Measurements from ENCODE around the gene OR6S1.

Gene OR6S1

DNA sequence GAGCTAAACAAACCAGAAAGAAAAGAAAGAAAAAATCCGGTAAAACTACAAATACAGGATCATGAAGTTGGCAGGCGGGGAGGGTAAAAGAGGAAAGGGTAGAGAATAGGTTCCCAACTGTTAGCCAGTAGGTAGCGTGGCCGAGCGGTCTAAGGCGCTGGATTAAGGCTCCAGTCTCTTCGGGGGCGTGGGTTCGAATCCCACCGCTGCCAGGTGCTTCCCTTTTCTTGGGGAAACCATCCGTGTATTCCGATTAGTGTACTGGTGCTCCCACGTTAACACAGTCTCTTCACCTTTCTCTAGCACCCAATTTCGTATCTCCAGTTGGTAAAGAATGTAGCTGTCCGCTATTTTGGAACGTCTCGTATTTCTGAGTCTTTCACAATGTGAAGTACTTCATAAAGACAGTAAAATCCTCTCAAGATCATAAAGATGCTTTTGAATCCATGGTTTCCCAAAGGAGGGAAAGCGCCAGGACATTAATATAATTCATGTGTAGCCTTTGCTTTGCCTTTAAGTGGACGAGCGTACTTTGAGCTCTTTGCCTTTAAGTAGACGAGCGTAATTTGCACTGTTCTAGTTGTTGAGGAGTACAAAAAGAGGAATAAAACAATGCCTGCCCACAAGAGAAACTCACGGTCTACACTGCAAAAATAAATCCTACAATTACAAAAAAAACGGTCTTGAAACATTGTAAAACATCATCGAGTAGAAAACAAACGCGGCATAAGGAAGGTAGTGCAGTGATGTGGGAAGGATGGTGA, 31.3 kb downstream of the OR6S1 start:
- H3K9ac ChIP-seq (ENCODE audit: low read length): peak overlapping the region; percentile 37; the same call in 1 of the 2 replicates
- no peaks in the 10 kb centered on the region for H3K27me3 ChIP-seq (replicated peaks; ENCODE audit: insufficient read depth, low read length)
- no peaks in the 10 kb centered on the region for H3K9me2 ChIP-seq (replicated peaks; ENCODE audit: insufficient read depth, low read length)
- no peaks in the 10 kb centered on the region; the same call in 1 of the 2 replicates for H3K4me1 ChIP-seq (ENCODE audit: low read length)
- H3K27ac ChIP-seq (ENCODE audit: low read length): no peak overlapping the region
- peaks cover 22% of the 10 kb centered on the region for H3F3A ChIP-seq (ENCODE audit: insufficient read depth, low read length)
- H3K4me3 ChIP-seq (ENCODE audit: low read length): peak overlapping the region; percentile 79
- no peaks in the 10 kb centered on the region for H3K9me3 ChIP-seq (replicated peaks; ENCODE audit: insufficient read depth, low read length)
- H4K20me1 ChIP-seq (ENCODE audit: insufficient read depth, low read length): no peaks in the 10 kb centered on the region
- peak overlapping the region; percentile 72 for H2AFZ ChIP-seq (ENCODE audit: low read length)
- H3K4me2 ChIP-seq (ENCODE audit: low read depth, low read length): peak overlapping the region; percentile 55; the same call in 1 of the 2 replicates
- no peak for TF ChIP-seq EZH2 (optimal IDR thresholded peaks at IDR 0.05; ENCODE audit: low read depth, low read length)
- TF ChIP-seq, protein P1, sequence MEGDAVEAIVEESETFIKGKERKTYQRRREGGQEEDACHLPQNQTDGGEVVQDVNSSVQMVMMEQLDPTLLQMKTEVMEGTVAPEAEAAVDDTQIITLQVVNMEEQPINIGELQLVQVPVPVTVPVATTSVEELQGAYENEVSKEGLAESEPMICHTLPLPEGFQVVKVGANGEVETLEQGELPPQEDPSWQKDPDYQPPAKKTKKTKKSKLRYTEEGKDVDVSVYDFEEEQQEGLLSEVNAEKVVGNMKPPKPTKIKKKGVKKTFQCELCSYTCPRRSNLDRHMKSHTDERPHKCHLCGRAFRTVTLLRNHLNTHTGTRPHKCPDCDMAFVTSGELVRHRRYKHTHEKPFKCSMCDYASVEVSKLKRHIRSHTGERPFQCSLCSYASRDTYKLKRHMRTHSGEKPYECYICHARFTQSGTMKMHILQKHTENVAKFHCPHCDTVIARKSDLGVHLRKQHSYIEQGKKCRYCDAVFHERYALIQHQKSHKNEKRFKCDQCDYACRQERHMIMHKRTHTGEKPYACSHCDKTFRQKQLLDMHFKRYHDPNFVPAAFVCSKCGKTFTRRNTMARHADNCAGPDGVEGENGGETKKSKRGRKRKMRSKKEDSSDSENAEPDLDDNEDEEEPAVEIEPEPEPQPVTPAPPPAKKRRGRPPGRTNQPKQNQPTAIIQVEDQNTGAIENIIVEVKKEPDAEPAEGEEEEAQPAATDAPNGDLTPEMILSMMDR (IDR thresholded peaks at IDR 0.05; ENCODE audit: low read length): no peak
- H3K79me2 ChIP-seq (ENCODE audit: low read length): no peaks in the 10 kb centered on the region
- no peaks in the 10 kb centered on the region for H3K36me3 ChIP-seq (replicated peaks; ENCODE audit: insufficient read depth, low read length)
- peak; percentile 41 for DNase-seq

DNA sequence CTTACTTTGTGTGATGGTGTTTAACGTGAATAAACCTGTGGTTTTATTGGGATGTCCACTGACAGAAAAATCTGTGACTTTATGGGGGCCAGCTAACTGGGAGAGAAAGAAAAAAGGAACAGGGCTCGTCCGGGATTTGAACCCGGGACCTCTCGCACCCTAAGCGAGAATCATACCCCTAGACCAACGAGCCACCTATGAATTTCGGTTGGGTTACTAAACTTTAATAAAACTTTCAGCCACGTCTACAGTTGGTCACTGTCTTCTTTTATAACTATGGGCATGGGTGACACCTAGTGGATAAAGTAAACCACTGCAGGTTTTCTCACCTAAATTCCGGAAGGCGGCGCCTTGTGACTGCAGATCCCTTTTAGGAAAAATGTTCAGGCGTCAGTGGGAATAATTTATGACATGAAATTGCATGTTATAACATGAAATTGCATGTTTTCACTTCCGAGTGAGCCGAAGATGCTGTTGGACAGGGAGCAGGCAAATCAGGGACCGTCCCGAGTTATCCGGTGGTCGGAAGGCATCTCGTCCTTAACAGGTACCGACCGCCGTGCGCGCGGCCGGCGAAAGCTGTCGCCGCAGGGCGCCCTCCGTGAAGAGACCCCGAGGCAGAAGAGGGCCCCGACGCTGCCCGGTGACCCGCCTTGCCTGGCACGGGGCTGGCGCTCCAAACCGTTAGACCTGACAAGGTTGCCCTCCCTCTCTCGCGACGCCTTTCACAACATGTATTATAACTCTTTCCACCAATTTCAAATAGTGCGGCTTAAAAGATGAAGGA, 32.1 kb downstream of the OR6S1 start:
- Histone ChIP-seq H3K9me3 (replicated peaks; ENCODE audit: insufficient read depth, low read length) (no peaks in the 10 kb centered on the region), H3K27ac (ENCODE audit: low read length) (no peak overlapping the region), H3K4me3 (ENCODE audit: low read length) (peak overlapping the region; percentile 79), H3K79me2 (ENCODE audit: low read length) (no peaks in the 10 kb centered on the region), H3K4me1 (ENCODE audit: low read length) (no peaks in the 10 kb centered on the region; the same call in 1 of the 2 replicates), H3K9me2 (replicated peaks; ENCODE audit: insufficient read depth, low read length) (no peaks in the 10 kb centered on the region), H3K36me3 (replicated peaks; ENCODE audit: insufficient read depth, low read length) (no peaks in the 10 kb centered on the region), H4K20me1 (ENCODE audit: insufficient read depth, low read length) (no peaks in the 10 kb centered on the region), H3K4me2 (ENCODE audit: low read depth, low read length) (peak overlapping the region; percentile 55; the same call in 1 of the 2 replicates), H2AFZ (ENCODE audit: low read length) (peak overlapping the region; percentile 72), H3K27me3 (replicated peaks; ENCODE audit: insufficient read depth, low read length) (no peaks in the 10 kb centered on the region), H3F3A (ENCODE audit: insufficient read depth, low read length) (peaks cover 22% of the 10 kb centered on the region), H3K9ac (ENCODE audit: low read length) (peak overlapping the region; percentile 37; the same call in 1 of the 2 replicates)
- TF ChIP-seq, protein P1 (IDR thresholded peaks at IDR 0.05; ENCODE audit: low read length): peak; percentile 69
- no peak for TF ChIP-seq EZH2 (optimal IDR thresholded peaks at IDR 0.05; ENCODE audit: low read depth, low read length)
- DNase-seq: peak; percentile 76

DNA sequence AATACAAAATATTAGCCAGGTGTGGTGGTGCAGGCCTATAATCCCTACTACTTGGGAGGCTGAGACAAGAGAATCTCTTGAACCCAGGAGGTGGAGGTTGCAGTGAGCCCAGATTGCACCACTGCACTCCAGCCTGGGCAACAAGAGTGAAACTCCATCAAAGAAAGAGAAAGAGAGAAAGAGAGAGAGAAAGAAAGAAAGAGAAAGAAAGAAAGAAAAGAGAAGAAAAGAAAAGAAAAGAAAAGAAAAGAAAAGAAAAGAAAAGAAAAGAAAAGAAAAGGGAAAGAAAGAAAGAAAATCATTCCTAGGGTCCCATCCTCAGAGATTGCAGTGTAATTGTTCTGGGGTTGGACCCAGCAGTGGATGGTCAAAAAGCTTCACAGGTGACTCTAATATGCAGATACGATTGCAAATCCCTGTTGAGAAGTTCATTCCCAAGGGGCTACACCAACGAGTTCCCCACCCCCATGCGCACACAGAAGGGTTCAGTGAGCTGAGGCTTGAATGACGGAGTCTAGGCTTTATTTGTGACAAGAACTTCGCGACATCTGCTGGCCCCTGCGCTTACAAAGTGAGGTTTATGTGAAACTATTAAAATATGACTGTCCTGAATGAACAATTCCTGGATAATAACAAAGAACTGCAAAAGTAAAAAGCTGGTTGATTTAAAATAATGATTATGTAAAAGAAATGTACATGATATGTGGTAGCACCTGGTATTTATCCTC, 32.9 kb downstream of the OR6S1 start:
- H3K4me2 ChIP-seq (ENCODE audit: low read depth, low read length): no peak overlapping the region
- no peaks in the 10 kb centered on the region for H3K4me1 ChIP-seq (ENCODE audit: low read length)
- H3K9ac ChIP-seq (ENCODE audit: low read length): no peak overlapping the region

More for the DNA sequence above, 32.9 kb downstream of the OR6S1 start:
- Histone ChIP-seq H3K27ac (ENCODE audit: low read length) (no peak overlapping the region), H3K9me3 (replicated peaks; ENCODE audit: insufficient read depth, low read length) (no peaks in the 10 kb centered on the region), H3K79me2 (ENCODE audit: low read length) (no peaks in the 10 kb centered on the region), H3K9me2 (replicated peaks; ENCODE audit: insufficient read depth, low read length) (no peaks in the 10 kb centered on the region), H4K20me1 (ENCODE audit: insufficient read depth, low read length) (no peaks in the 10 kb centered on the region), H3K36me3 (replicated peaks; ENCODE audit: insufficient read depth, low read length) (no peaks in the 10 kb centered on the region), H3K4me3 (ENCODE audit: low read length) (no peak overlapping the region), H2AFZ (ENCODE audit: low read length) (no peak overlapping the region), H3F3A (ENCODE audit: insufficient read depth, low read length) (peaks cover 17% of the 10 kb centered on the region), H3K27me3 (replicated peaks; ENCODE audit: insufficient read depth, low read length) (no peaks in the 10 kb centered on the region)
- TF ChIP-seq EZH2 (optimal IDR thresholded peaks at IDR 0.05; ENCODE audit: low read depth, low read length): no peak
- TF ChIP-seq EZH2phosphoT487 (IDR thresholded peaks at IDR 0.05; ENCODE audit: low read length): no peak
- TF ChIP-seq, protein P1 (IDR thresholded peaks at IDR 0.05; ENCODE audit: low read length): no peak
- DNase-seq: no peak

Data from MM.1S (cell line).